ENCODE measurements around the gene CCDC57.

The CCDC57 gene

GRCh38 chr17:82094931-82095776 lies 117.5 kb downstream of the CCDC57 start:
- TF ChIP-seq CTCF (conservative IDR thresholded peaks at IDR 0.05; ENCODE audit: low read depth, low read length): no peak
- no peak overlapping the region for H2AFZ ChIP-seq (ENCODE audit: low read depth)
- H3K27ac ChIP-seq: no peak overlapping the region; the same call in 1 of the 2 replicates
- peaks cover 27% of the 10 kb centered on the region for H3K4me1 ChIP-seq (ENCODE audit: low read depth, poor library complexity, severe bottlenecking)
- H3K36me3 ChIP-seq (ENCODE audit: insufficient read depth): peaks cover 24% of the 10 kb centered on the region; the same call in 1 of the 2 replicates
- no peak overlapping the region for H3K9ac ChIP-seq
- peaks cover 41% of the 10 kb centered on the region for H3K79me2 ChIP-seq (ENCODE audit: insufficient read depth, low read depth)
- H3K4me2 ChIP-seq: no peak overlapping the region
- H3K4me3 ChIP-seq (IDR thresholded peaks at IDR 0.05; ENCODE audit: insufficient read depth, low read depth, low read length): no peak overlapping the region
- H3K27me3 ChIP-seq (ENCODE audit: insufficient read depth, low read depth): no peaks in the 10 kb centered on the region
- H4K20me1 ChIP-seq (ENCODE audit: insufficient read depth): peaks cover 13% of the 10 kb centered on the region; the same call in 1 of the 2 replicates

- Histone ChIP-seq H3K79me2 (ENCODE audit: insufficient read depth, low read depth) (peaks cover 34% of the 10 kb centered on the region), H3K9ac (no peak overlapping the region), H3K4me2 (no peak overlapping the region), H3K27ac (no peak overlapping the region), H3K36me3 (ENCODE audit: insufficient read depth) (peaks cover 24% of the 10 kb centered on the region; the same call in 1 of the 2 replicates), H2AFZ (ENCODE audit: low read depth) (no peak overlapping the region), H3K4me3 (IDR thresholded peaks at IDR 0.05; ENCODE audit: insufficient read depth, low read depth, low read length) (no peak overlapping the region), H4K20me1 (ENCODE audit: insufficient read depth) (peaks cover 13% of the 10 kb centered on the region; the same call in 1 of the 2 replicates), H3K27me3 (ENCODE audit: insufficient read depth, low read depth) (no peaks in the 10 kb centered on the region), H3K4me1 (ENCODE audit: low read depth, poor library complexity, severe bottlenecking) (peaks cover 17% of the 10 kb centered on the region)
- TF ChIP-seq CTCF (conservative IDR thresholded peaks at IDR 0.05; ENCODE audit: low read depth, low read length): no peak
Observed at GRCh38 chr17:82092995-82093751, 119.5 kb downstream of the CCDC57 start.

- H4K20me1 ChIP-seq (ENCODE audit: insufficient read depth): peaks cover 13% of the 10 kb centered on the region; the same call in 1 of the 2 replicates
- peaks cover 24% of the 10 kb centered on the region; the same call in 1 of the 2 replicates for H3K36me3 ChIP-seq (ENCODE audit: insufficient read depth)
Observed at GRCh38 chr17:82092628-82092994, 120.0 kb downstream of the CCDC57 start.

More at GRCh38 chr17:82092628-82092994, 120.0 kb downstream of the CCDC57 start:
- Histone ChIP-seq H3K9ac (no peak overlapping the region), H3K4me2 (no peak overlapping the region), H3K4me3 (IDR thresholded peaks at IDR 0.05; ENCODE audit: insufficient read depth, low read depth, low read length) (no peak overlapping the region), H3K27me3 (ENCODE audit: insufficient read depth, low read depth) (no peaks in the 10 kb centered on the region), H3K79me2 (ENCODE audit: insufficient read depth, low read depth) (peaks cover 30% of the 10 kb centered on the region), H2AFZ (ENCODE audit: low read depth) (no peak overlapping the region), H3K27ac (no peak overlapping the region), H3K4me1 (ENCODE audit: low read depth, poor library complexity, severe bottlenecking) (peaks cover 17% of the 10 kb centered on the region)
- no peak for TF ChIP-seq CTCF (conservative IDR thresholded peaks at IDR 0.05; ENCODE audit: low read depth, low read length)
